Measurements from ENCODE around the gene SLC36A3.

The SLC36A3 gene

DNA sequence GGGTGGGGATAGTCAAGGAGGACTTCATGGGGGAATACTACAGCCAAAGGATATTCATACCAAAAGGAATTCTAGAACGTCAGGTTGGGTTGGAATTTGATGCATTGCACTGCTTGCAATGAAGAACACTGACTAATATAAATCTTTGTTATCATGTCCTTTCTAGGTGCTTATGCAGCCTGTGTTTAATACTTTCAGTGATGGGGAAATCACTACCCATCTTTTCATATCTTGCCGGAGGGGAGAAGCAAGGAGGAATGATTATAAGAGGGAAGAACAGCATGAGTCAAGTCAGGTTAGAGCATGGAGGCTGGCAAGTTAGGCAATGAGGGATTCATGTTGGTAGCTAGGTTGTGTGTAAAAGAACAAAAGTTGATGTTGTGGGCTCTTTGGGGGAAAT lies 74.6 kb downstream of the SLC36A3 start:
- no peak overlapping the region for H3K4me2 ChIP-seq (ENCODE audit: low read length)
- H3K4me3 ChIP-seq (ENCODE audit: low read depth, low read length) = no peak overlapping the region
- no peaks in the 10 kb centered on the region for H3K27me3 ChIP-seq (ENCODE audit: control insufficient read depth, insufficient read depth, low read length)
- peaks cover 2% of the 10 kb centered on the region for H3K79me2 ChIP-seq
- H3K27ac ChIP-seq = no peak overlapping the region
- H2AFZ ChIP-seq = no peak overlapping the region
- H3K36me3 ChIP-seq (ENCODE audit: control insufficient read depth, insufficient read depth, low read length) = no peaks in the 10 kb centered on the region
- no peak overlapping the region for H3K9ac ChIP-seq
- TF ChIP-seq, protein P1, sequence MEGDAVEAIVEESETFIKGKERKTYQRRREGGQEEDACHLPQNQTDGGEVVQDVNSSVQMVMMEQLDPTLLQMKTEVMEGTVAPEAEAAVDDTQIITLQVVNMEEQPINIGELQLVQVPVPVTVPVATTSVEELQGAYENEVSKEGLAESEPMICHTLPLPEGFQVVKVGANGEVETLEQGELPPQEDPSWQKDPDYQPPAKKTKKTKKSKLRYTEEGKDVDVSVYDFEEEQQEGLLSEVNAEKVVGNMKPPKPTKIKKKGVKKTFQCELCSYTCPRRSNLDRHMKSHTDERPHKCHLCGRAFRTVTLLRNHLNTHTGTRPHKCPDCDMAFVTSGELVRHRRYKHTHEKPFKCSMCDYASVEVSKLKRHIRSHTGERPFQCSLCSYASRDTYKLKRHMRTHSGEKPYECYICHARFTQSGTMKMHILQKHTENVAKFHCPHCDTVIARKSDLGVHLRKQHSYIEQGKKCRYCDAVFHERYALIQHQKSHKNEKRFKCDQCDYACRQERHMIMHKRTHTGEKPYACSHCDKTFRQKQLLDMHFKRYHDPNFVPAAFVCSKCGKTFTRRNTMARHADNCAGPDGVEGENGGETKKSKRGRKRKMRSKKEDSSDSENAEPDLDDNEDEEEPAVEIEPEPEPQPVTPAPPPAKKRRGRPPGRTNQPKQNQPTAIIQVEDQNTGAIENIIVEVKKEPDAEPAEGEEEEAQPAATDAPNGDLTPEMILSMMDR (IDR thresholded peaks at IDR 0.05) = no peak
- peaks cover 3% of the 10 kb centered on the region for H3K4me1 ChIP-seq
- no peaks in the 10 kb centered on the region for H3K9me3 ChIP-seq (ENCODE audit: control insufficient read depth, low read length)

DNA sequence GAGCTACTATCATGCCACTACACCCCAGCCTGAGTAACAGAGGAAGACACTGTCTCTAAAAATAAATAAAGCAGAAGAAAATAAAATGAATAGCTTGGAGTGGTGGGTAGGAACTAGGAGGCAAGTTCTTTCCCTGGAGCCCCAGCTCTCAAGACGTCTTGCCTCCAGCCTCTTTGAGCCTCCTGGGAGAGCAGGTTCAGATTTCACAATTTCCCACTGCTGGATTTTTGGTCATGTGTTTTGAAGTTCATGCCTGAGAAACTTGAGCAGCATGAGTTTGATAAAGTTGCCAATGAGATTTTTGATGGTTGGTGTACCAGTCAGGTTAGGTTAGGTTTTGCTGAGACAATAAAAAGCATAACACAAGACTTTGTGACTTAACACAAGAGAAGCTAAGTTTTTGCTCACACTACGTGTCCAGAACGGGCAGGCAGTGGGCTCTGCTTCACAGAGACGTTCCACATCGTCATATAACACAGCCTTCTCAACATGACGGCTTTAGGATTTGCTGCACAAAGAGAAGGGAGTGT lies 75.6 kb downstream of the SLC36A3 start:
- Histone ChIP-seq H3K4me2 (ENCODE audit: low read length) (no peak overlapping the region), H3K4me1 (peaks cover 7% of the 10 kb centered on the region), H3K27ac (no peak overlapping the region), H3K9me3 (ENCODE audit: control insufficient read depth, low read length) (no peaks in the 10 kb centered on the region), H2AFZ (no peak overlapping the region), H3K36me3 (ENCODE audit: control insufficient read depth, insufficient read depth, low read length) (no peaks in the 10 kb centered on the region), H3K4me3 (ENCODE audit: low read depth, low read length) (no peak overlapping the region), H3K27me3 (ENCODE audit: control insufficient read depth, insufficient read depth, low read length) (no peaks in the 10 kb centered on the region), H3K79me2 (peaks cover 4% of the 10 kb centered on the region), H3K9ac (no peak overlapping the region)
- TF ChIP-seq, protein P1 (IDR thresholded peaks at IDR 0.05) = no peak

All from parathyroid adenoma (tissue), 2 donors.